Neural cell (in vitro differentiated cells): Measurements from ENCODE around the gene ZCCHC18.

ENCODE experiments used
- CTCF ChIP-seq: fragments of 450-650 bp; IDR thresholded peaks from 2 replicates; pipeline ENCODE4 v1.5.1; 2014; ENCODE audit warnings: antibody characterized with exemption, mild to moderate bottlenecking, moderate library complexity; ENCODE audit not compliant: poor library complexity, severe bottlenecking
- EP300 ChIP-seq: fragments of 450-650 bp; conservative IDR thresholded peaks from 2 replicates; pipeline ENCODE4 v1.6.1; 2014; ENCODE audit warnings: antibody characterized with exemption, mild to moderate bottlenecking, moderate library complexity; ENCODE audit not compliant: poor library complexity, severe bottlenecking
- EZH2 ChIP-seq: fragments of 200-600, 300-800 bp; shearing (Covaris generic), sonication (generic); IDR thresholded peaks from 2 replicates; pipeline ENCODE4 v1.6.1; 2014; ENCODE audit warnings: antibody characterized with exemption, low read length, borderline replicate concordance, mild to moderate bottlenecking; ENCODE audit not compliant: insufficient read depth, poor library complexity, severe bottlenecking
- POLR2AphosphoS5 ChIP-seq: IDR thresholded peaks from 2 replicates; pipeline ENCODE4 v1.6.1; 2012
- RAD21 ChIP-seq: fragments of 450-650 bp; conservative IDR thresholded peaks from 2 replicates; pipeline ENCODE4 v1.6.1; 2014; ENCODE audit warnings: antibody characterized with exemption, mild to moderate bottlenecking, moderate library complexity
- REST ChIP-seq: IDR thresholded peaks from 2 replicates; pipeline ENCODE4 v1.6.1; 2012; ENCODE audit warnings: borderline replicate concordance
- SMC3 ChIP-seq: fragments of 450-650 bp; conservative IDR thresholded peaks from 2 replicates; pipeline ENCODE4 v1.6.1; 2014; ENCODE audit warnings: antibody characterized with exemption, mild to moderate bottlenecking, moderate library complexity; ENCODE audit not compliant: poor library complexity

GRCh38 chrX:104130808-104131207, 18.5 kb downstream of the ZCCHC18 start:
- TF ChIP-seq REST (no peak), POLR2AphosphoS5 (no peak), CTCF (no peak), EP300 (no peak), RAD21 (no peak), EZH2 (no peak), SMC3 (no peak)
